Muscle layer of duodenum (tissue), 2 donors: ENCODE measurements around the gene WFIKKN1.

Source experiments
- H3K27ac ChIP-seq: one replicate; pipeline ENCODE4 v1.7.0; 2013; ENCODE audit warnings: mild to moderate bottlenecking, low read length
- H3K27me3 ChIP-seq: one replicate; pipeline ENCODE4 v1.7.0; 2013; ENCODE audit warnings: low read depth, mild to moderate bottlenecking, control low read depth, low read length
- H3K36me3 ChIP-seq, 2 donors: one replicate each; pipeline ENCODE4 v1.7.0; 2013; ENCODE audit warnings: low read length in 2 of 2, control low read depth in 1 of 2, mild to moderate bottlenecking in 1 of 2; ENCODE audit not compliant: insufficient read depth in 2 of 2, control insufficient read depth in 1 of 2
- H3K4me1 ChIP-seq, 2 donors: one replicate each; pipeline ENCODE4 v1.7.0; 2013; ENCODE audit warnings: low read length in 2 of 2, mild to moderate bottlenecking in 2 of 2, control low read depth in 1 of 2, moderate library complexity in 1 of 2; ENCODE audit not compliant: insufficient read depth in 2 of 2, control insufficient read depth in 1 of 2
- H3K4me3 ChIP-seq, 2 donors: one replicate each; pipeline ENCODE4 v1.7.0; 2013; ENCODE audit warnings: low read length in 2 of 2, low read depth in 1 of 2, mild to moderate bottlenecking in 1 of 2
- H3K9me3 ChIP-seq, 2 donors: one replicate each; pipeline ENCODE4 v1.7.0; 2013; ENCODE audit warnings: low read length in 2 of 2, control low read depth in 1 of 2, mild to moderate bottlenecking in 1 of 2; ENCODE audit not compliant: control insufficient read depth in 1 of 2
- donor health status: healthy.

The WFIKKN1 gene

GRCh38 chr16:680625-680945, 49.8 kb downstream of the WFIKKN1 start:
- no peaks in the 10 kb centered on the region for H3K27me3 ChIP-seq
- peaks cover 5 to 17% of the 10 kb centered on the region in 2 donors for H3K36me3 ChIP-seq
- H3K27ac ChIP-seq: no peak overlapping the region
- H3K4me3 ChIP-seq: peak overlapping the region; percentile 68 to 85
- peaks cover 7 to 48% of the 10 kb centered on the region in 2 donors for H3K4me1 ChIP-seq
- H3K9me3 ChIP-seq: no peaks in the 10 kb centered on the region

GRCh38 chr16:680967-681745, 50.4 kb downstream of the WFIKKN1 start:
- peaks cover 5 to 19% of the 10 kb centered on the region in 2 donors for H3K36me3 ChIP-seq
- peaks cover 7 to 50% of the 10 kb centered on the region in 2 donors for H3K4me1 ChIP-seq
- H3K27me3 ChIP-seq: no peaks in the 10 kb centered on the region
- H3K27ac ChIP-seq: no peak overlapping the region
- no peaks in the 10 kb centered on the region for H3K9me3 ChIP-seq
- H3K4me3 ChIP-seq: peak overlapping the region; percentile 68 to 85

DNA sequence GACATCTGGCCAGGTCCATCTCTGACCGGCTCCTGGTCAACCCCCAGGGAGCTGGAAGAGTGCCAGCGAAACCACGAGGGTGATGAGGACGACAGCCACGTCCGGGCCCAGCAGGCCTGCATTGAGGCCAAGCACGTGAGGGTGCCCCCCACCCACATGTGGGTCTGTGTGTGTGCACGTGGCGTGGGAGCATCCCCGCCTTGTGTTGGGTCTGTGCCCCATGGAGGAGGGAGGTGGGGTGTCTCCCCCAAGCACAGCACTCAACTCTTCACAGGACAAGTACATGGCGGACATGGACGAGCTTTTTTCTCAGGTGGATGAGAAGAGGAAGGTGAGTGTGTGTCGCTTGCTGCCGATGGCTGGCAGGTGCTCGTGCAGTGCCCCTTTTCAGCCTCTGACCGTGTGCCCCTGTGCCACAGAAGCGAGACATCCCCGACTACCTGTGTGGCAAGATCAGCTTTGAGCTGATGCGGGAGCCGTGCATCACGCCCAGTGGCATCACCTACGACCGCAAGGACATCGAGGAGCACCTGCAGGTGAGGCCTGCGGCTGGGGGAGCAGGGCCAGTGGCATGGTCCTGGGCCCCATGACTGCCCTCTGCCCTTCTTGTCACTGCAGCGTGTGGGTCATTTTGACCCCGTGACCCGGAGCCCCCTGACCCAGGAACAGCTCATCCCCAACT, 51.1 kb downstream of the WFIKKN1 start:
- Histone ChIP-seq H3K27me3 (no peaks in the 10 kb centered on the region), H3K9me3 (no peaks in the 10 kb centered on the region), H3K4me1 (peaks cover 7 to 50% of the 10 kb centered on the region in 2 donors), H3K27ac (no peak overlapping the region), H3K4me3 (peak overlapping the region in 1 of 2 donors; percentile 85), H3K36me3 (peaks cover 5 to 27% of the 10 kb centered on the region in 2 donors)

DNA sequence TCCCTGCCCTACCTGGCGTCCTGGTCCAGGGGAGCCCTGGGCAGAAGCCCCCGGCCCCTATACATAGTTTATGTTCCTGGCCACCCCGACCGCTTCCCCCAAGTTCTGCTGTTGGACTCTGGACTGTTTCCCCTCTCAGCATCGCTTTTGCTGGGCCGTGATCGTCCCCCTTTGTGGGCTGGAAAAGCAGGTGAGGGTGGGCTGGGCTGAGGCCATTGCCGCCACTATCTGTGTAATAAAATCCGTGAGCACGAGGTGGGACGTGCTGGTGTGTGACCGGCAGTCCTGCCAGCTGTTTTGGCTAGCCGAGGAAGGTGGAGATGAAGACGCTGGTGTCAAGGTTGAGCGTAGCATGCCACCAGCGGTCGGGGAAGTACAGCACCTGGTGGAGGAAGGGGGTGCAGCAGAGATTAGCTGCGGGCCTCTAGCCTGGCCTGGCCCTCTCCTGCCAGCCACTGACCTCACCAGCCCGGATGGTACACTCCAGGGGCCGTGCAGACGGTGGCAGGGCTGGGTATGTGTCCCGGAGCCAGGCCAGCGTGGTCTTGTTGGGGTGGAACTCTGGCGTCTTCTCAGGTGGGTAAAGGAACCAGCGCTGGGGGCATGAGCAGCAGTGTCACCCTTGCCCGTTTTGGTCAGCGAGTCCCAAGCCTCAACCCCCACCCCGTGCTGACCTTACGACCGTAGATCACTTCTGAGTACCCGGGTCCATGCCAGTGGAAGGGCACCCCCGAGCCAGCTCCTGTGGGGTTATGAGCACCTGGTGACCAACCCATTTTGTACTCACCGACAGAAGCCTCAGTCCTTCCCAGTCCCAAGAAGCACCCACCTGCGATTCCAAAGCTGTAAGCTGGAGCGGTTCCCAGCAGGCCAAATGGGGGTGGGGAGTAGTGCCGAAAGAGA, 52.0 kb downstream of the WFIKKN1 start:
- H3K27ac ChIP-seq: no peak overlapping the region
- H3K4me3 ChIP-seq: no peak overlapping the region
- no peaks in the 10 kb centered on the region for H3K27me3 ChIP-seq
- H3K4me1 ChIP-seq: peaks cover 7 to 50% of the 10 kb centered on the region in 2 donors
- no peaks in the 10 kb centered on the region for H3K9me3 ChIP-seq
- peaks cover 5 to 34% of the 10 kb centered on the region in 2 donors for H3K36me3 ChIP-seq

DNA sequence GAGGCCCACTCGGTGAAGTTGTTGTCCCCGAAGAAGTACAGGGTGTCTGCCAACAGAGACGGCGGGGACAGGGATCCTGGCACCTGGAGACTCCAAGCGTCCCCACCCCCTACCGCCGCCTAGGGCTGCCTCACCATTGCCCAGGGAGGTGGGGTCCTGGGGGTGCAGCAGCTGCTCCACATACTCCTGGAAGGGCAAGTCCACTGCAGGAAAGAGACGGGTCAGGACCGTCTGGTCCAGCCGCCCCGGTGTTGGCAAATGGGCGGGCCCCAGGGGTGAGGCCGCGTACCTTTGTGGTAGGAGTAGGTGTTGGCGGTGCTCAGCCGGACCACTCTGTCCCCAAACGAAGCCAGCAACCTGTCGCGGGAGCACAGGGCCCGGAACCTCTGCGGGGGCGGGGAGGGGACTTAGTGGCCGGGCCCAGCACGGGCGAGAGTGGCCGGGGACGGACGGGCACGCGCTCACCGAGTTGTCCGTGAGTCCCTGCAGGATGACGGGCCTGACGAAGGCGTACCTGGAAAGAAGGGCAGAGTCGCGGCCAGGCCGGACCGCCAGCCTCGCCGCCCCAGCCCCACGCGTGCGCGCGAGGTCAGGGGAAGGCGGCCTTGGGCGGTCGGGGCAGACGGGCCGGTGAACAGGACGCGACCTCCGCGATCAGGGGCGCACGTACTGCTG, 52.7 kb downstream of the WFIKKN1 start:
- H3K36me3 ChIP-seq: peaks cover 5 to 36% of the 10 kb centered on the region in 2 donors
- no peak overlapping the region for H3K27ac ChIP-seq
- H3K4me1 ChIP-seq: peaks cover 7 to 51% of the 10 kb centered on the region in 2 donors
- H3K4me3 ChIP-seq: peak overlapping the region; percentile 33 to 82
- no peaks in the 10 kb centered on the region for H3K9me3 ChIP-seq
- no peaks in the 10 kb centered on the region for H3K27me3 ChIP-seq
